Measurements from ENCODE around the gene CMBL. TPM values are rescaled to one million over a fixed set of nuclear protein-coding genes. Genes with fewer than 3 reads are reported as not detected.

Gene CMBL
- total RNA-seq, 1 donor from 2014 or later: 2.2 TPM

- Mint-ChIP-seq H3K27me3 (ENCODE audit: unreplicated experiment) (peaks cover 15% of the 10 kb centered on the region), H3K27ac (ENCODE audit: unreplicated experiment) (no peak overlapping the region), H3K36me3 (ENCODE audit: unreplicated experiment) (no peaks in the 10 kb centered on the region), H3K4me3 (ENCODE audit: unreplicated experiment) (no peak overlapping the region), H3K4me1 (ENCODE audit: low read depth, unreplicated experiment) (peaks cover 15% of the 10 kb centered on the region), H3K9me3 (ENCODE audit: unreplicated experiment) (peaks cover 6% of the 10 kb centered on the region)
- DNase-seq: no peak
- TF ChIP-seq CTCF (IDR thresholded peaks at IDR 0.05; ENCODE audit: partially characterized antibody, unreplicated experiment): no peak
Measured at GRCh38 chr5:10303699-10304170, 4.0 kb downstream of the CMBL start.

GRCh38 chr5:10303201-10303600 lies 4.5 kb downstream of the CMBL start:
- Mint-ChIP-seq H3K9me3 (ENCODE audit: unreplicated experiment) (peaks cover 5% of the 10 kb centered on the region), H3K27ac (ENCODE audit: unreplicated experiment) (no peak overlapping the region), H3K27me3 (ENCODE audit: unreplicated experiment) (peaks cover 15% of the 10 kb centered on the region), H3K36me3 (ENCODE audit: unreplicated experiment) (no peaks in the 10 kb centered on the region), H3K4me1 (ENCODE audit: low read depth, unreplicated experiment) (peaks cover 15% of the 10 kb centered on the region), H3K4me3 (ENCODE audit: unreplicated experiment) (no peak overlapping the region)
- no peak for DNase-seq
- TF ChIP-seq CTCF (IDR thresholded peaks at IDR 0.05; ENCODE audit: partially characterized antibody, unreplicated experiment): no peak

GRCh38 chr5:10301842-10302610 lies 5.7 kb downstream of the CMBL start:
- Mint-ChIP-seq H3K9me3 (ENCODE audit: unreplicated experiment) (peaks cover 3% of the 10 kb centered on the region), H3K36me3 (ENCODE audit: unreplicated experiment) (no peaks in the 10 kb centered on the region), H3K27ac (ENCODE audit: unreplicated experiment) (no peak overlapping the region), H3K4me1 (ENCODE audit: low read depth, unreplicated experiment) (peaks cover 18% of the 10 kb centered on the region), H3K4me3 (ENCODE audit: unreplicated experiment) (no peak overlapping the region), H3K27me3 (ENCODE audit: unreplicated experiment) (peaks cover 11% of the 10 kb centered on the region)
- no peak for DNase-seq
- TF ChIP-seq CTCF (IDR thresholded peaks at IDR 0.05; ENCODE audit: partially characterized antibody, unreplicated experiment): no peak

GRCh38 chr5:10301266-10301665 lies 6.4 kb downstream of the CMBL start:
- TF ChIP-seq CTCF (IDR thresholded peaks at IDR 0.05; ENCODE audit: partially characterized antibody, unreplicated experiment): no peak
- Mint-ChIP-seq H3K4me1 (ENCODE audit: low read depth, unreplicated experiment) (peaks cover 14% of the 10 kb centered on the region), H3K36me3 (ENCODE audit: unreplicated experiment) (no peaks in the 10 kb centered on the region), H3K27ac (ENCODE audit: unreplicated experiment) (no peak overlapping the region), H3K4me3 (ENCODE audit: unreplicated experiment) (no peak overlapping the region), H3K9me3 (ENCODE audit: unreplicated experiment) (peaks cover 5% of the 10 kb centered on the region), H3K27me3 (ENCODE audit: unreplicated experiment) (peaks cover 7% of the 10 kb centered on the region)
- DNase-seq: no peak

GRCh38 chr5:10300246-10300645 lies 7.5 kb downstream of the CMBL start:
- H3K36me3 Mint-ChIP-seq (ENCODE audit: unreplicated experiment): no peaks in the 10 kb centered on the region
- TF ChIP-seq CTCF (IDR thresholded peaks at IDR 0.05; ENCODE audit: partially characterized antibody, unreplicated experiment): no peak
- H3K9me3 Mint-ChIP-seq (ENCODE audit: unreplicated experiment): peaks cover 5% of the 10 kb centered on the region
- no peak overlapping the region for H3K4me3 Mint-ChIP-seq (ENCODE audit: unreplicated experiment)
- H3K27me3 Mint-ChIP-seq (ENCODE audit: unreplicated experiment): peaks cover 4% of the 10 kb centered on the region
- no peak for DNase-seq
- peaks cover 12% of the 10 kb centered on the region for H3K4me1 Mint-ChIP-seq (ENCODE audit: low read depth, unreplicated experiment)
- no peak overlapping the region for H3K27ac Mint-ChIP-seq (ENCODE audit: unreplicated experiment)

Measured in glutamatergic neuron (in vitro differentiated cells).